ENCODE measurements around the gene SRGAP1. TPM values are rescaled to one million over a fixed set of nuclear protein-coding genes. Genes with fewer than 3 reads are reported as not detected.
"Not testable (repeated sequence)": the region's sequence is repeated elsewhere in the genome, so short reads cannot be mapped to it uniquely, and the experiment has no call there.

The SRGAP1 gene
- total RNA-seq, 4 donors from 2014 or later: 13.1 to 81.5 (median 22.4) TPM

GRCh38 chr12:64029013-64029857 lies 184.7 kb downstream of the SRGAP1 start:
- Histone ChIP-seq H3K27ac (peak overlapping the region in 2 of 4 donors; percentile 12 to 57), H3K9me3 (no peaks in the 10 kb centered on the region), H3K27me3 (no peaks in the 10 kb centered on the region), H3K36me3 (peaks cover 0 to 9% (median 0%) of the 10 kb centered on the region in 3 donors), H3K4me3 (no peak overlapping the region), H3K4me1 (peaks cover 0 to 23% (median 0%) of the 10 kb centered on the region in 4 donors)
- WGBS, 2 donors: 60 to 61% methylated on average over 13 of the region's 13 CpGs
- no peak for DNase-seq (ENCODE audit: low spot score in 2 of 2)
- TF ChIP-seq EP300 (IDR thresholded peaks at IDR 0.05) (no peak), POLR2A (IDR thresholded peaks at IDR 0.05) (no peak), CTCF (IDR thresholded peaks at IDR 0.05) (no peak)

GRCh38 chr12:64030155-64030554 lies 185.7 kb downstream of the SRGAP1 start:
- no peaks in the 10 kb centered on the region for H3K27me3 ChIP-seq
- no peak for DNase-seq (ENCODE audit: low spot score in 2 of 2)
- peaks cover 0 to 18% (median 0%) of the 10 kb centered on the region in 4 donors for H3K4me1 ChIP-seq
- no peaks in the 10 kb centered on the region for H3K9me3 ChIP-seq
- H3K36me3 ChIP-seq: peaks cover 0 to 9% (median 0%) of the 10 kb centered on the region in 3 donors
- no peak overlapping the region for H3K4me3 ChIP-seq
- no peak overlapping the region for H3K27ac ChIP-seq
- no peak for TF ChIP-seq CTCF (IDR thresholded peaks at IDR 0.05)
- no peak for TF ChIP-seq EP300 (IDR thresholded peaks at IDR 0.05)
- TF ChIP-seq POLR2A (IDR thresholded peaks at IDR 0.05): no peak

- WGBS, 2 donors: 92 to 100% methylated on average over 2 of the region's 2 CpGs
- peaks cover 0 to 18% (median 0%) of the 10 kb centered on the region in 3 donors for H3K36me3 ChIP-seq
- not testable (repeated sequence) for H3K27me3 ChIP-seq; H3K9me3 ChIP-seq; DNase-seq (ENCODE audit: low spot score in 2 of 2); H3K4me3 ChIP-seq; H3K27ac ChIP-seq
- H3K4me1 ChIP-seq: peaks cover 0 to 16% (median 2%) of the 10 kb centered on the region in 4 donors
Observed at GRCh38 chr12:64034056-64034455, 189.6 kb downstream of the SRGAP1 start.

GRCh38 chr12:64034901-64035576 lies 190.5 kb downstream of the SRGAP1 start:
- H3K4me1 ChIP-seq: peaks cover 0 to 19% (median 6%) of the 10 kb centered on the region in 4 donors
- H3K4me3 ChIP-seq: no peak overlapping the region
- no peak for DNase-seq (ENCODE audit: low spot score in 2 of 2)
- no peaks in the 10 kb centered on the region for H3K27me3 ChIP-seq
- H3K36me3 ChIP-seq: peaks cover 0 to 18% (median 0%) of the 10 kb centered on the region in 3 donors
- H3K9me3 ChIP-seq: no peaks in the 10 kb centered on the region
- H3K27ac ChIP-seq: no peak overlapping the region
- TF ChIP-seq POLR2A (IDR thresholded peaks at IDR 0.05) (no peak), CTCF (IDR thresholded peaks at IDR 0.05) (no peak), EP300 (IDR thresholded peaks at IDR 0.05) (no peak)

GRCh38 chr12:64036414-64036813 lies 191.9 kb downstream of the SRGAP1 start:
- no peaks in the 10 kb centered on the region for H3K27me3 ChIP-seq
- H3K4me1 ChIP-seq: peaks cover 0 to 25% (median 6%) of the 10 kb centered on the region in 4 donors
- no peak overlapping the region for H3K4me3 ChIP-seq
- peaks cover 0 to 18% (median 0%) of the 10 kb centered on the region in 3 donors for H3K36me3 ChIP-seq
- WGBS, 2 donors: 97 to 98% methylated on average over 1 of the region's 1 CpG
- TF ChIP-seq CTCF (IDR thresholded peaks at IDR 0.05): no peak
- no peak overlapping the region for H3K27ac ChIP-seq
- no peak for DNase-seq (ENCODE audit: low spot score in 2 of 2)
- no peaks in the 10 kb centered on the region for H3K9me3 ChIP-seq
